Measurements from ENCODE around the gene PAEP.

The PAEP gene

DNA sequence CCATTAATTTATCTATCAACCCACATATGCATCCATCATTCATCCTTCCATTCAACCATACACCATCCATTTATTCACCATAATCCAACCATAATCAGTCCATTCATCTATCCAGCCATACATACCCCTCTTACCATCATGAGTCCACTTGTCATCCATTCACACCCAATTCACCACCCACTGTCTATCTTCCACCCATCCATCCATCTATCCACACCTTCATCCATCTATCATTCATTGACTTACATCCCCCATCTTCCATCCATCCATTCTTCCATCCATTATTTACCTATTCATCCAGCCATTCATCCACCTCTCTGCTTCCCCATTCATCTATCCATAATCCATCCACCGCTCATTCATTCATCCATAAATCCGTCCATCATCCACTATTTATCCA is 17.8 kb downstream of the PAEP start:
- DNase-seq (ENCODE audit: low spot score) = no peak

- DNase-seq (ENCODE audit: low spot score) = no peak
Measured at GRCh38 chr9:135579889-135580660, 18.5 kb downstream of the PAEP start.

- no peak for DNase-seq (ENCODE audit: low spot score)
Measured at GRCh38 chr9:135580664-135581380, 19.3 kb downstream of the PAEP start.

DNA sequence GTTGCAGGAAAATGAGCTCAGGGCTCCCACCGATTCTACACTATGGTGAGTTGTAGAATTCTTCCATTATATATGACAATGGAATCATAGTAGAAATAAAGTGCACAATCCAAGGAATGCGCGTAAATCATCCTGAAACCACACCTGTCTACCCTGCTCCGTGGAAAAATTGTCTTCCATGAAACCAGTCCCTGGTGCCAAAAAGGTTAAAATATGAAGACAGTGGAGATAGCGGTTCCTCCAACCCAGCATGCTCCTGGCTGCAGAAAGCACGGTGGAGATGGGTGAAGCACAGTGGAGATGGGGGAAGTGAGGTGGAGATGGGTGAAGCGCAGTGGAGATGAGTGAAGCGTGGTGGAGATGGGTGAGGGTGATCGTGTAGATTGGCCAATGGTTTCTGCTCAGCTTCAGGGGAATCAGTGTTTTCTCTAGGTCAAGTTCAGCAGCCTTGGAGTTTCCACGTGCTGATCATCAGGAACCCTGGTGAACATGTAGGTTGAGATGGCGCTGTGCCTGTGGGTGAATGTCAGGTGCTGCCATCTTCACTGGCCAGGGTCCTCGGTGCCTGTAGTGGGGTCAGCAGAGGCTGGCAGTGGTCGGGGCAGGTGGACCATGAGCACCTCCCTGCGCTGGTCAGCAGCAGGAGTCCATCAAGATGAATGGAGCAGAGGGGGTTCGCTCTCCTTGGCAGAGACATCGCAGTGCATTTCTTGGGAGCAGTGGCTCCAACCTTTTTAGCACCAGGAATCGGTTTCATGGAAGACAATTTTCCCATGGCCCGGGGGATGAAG is 20.3 kb downstream of the PAEP start:
- DNase-seq (ENCODE audit: low spot score) = no peak

- no peak for DNase-seq (ENCODE audit: low spot score)
Measured at GRCh38 chr9:135582541-135582940, 21.0 kb downstream of the PAEP start.

DNA sequence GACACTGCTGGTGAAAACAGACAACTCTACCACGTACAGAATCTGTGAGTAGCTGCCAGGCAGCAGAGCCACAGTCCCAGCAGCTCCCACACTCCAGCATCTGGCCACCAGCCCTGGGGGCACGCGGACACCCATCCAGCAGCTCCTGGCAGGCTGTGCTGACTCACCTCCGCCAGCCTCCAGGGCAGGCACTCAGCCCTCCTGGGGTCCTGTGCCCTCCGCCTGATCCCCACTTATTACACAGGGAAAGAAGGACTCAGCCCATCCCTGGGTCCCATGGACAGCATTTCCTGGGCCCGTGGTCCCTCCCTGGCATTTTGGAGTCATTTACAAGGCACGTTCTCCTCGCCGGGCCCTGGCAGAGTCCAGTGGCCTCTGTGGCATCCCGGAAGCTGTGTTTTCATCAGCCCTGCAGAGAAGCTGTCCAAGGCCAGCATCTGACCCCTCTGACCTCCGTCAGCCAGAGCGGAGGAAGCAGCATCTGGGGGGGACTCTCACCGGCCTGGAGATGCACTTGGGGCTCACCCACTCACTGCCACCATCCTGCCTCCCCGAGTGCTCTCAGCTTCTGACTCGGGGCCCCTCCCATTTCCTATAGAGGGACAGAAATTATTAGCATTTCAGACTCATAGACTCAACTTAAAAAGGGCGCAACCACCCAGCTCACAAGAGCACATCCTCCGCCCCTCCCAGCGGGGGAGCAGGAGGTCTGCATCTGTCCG is 21.6 kb downstream of the PAEP start:
- DNase-seq (ENCODE audit: low spot score) = peak; percentile 23

- no peak for DNase-seq (ENCODE audit: low spot score)
Measured at GRCh38 chr9:135583688-135584011, 22.1 kb downstream of the PAEP start.

DNA sequence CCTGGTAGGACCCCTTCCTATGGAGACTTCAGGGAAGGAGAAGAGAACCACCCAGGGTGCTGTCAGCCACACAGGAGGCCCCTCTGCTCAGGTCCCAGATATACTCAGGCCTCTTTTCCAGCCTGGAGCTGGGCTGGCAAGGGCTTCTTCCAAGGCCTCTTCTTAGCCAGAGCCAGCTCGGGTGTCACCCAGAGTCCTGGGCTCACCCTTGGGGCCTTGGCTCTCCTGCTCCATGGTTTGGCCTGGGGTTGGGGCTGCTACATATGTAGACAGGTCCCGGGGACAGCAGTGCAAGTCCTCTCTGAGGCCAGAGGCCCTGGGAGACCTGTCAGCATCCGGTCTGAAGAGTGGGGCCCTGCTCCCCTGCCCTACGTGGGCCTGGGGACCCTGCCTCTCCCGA is 22.8 kb downstream of the PAEP start:
- peak; percentile 11 for DNase-seq (ENCODE audit: low spot score)

- no peak for DNase-seq (ENCODE audit: low spot score)
Measured at GRCh38 chr9:135584934-135585333, 23.4 kb downstream of the PAEP start.

GRCh38 chr9:135586601-135587109 is 25.1 kb downstream of the PAEP start:
- DNase-seq (ENCODE audit: low spot score) = peak; percentile 9

DNA sequence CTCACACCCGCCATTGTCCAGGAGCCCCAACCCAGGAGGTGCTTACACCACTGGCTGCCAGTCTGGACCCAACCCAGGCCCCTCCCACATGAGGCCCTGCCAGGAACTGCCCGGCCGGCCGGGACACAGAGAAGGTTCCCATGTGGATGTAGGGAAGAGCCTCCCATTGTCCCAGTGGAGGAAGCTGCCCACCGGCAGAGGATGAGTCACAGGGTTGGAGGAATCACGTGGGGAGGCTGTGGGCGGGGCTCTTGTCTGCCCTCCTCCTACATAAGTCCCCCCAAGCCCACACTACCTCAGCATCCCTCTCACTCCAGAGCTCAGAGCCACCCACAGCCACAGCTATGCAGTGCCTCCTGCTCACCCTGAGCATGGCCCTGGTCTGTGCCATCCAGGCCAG is 26.1 kb downstream of the PAEP start:
- DNase-seq (ENCODE audit: low spot score) = no peak

DNA sequence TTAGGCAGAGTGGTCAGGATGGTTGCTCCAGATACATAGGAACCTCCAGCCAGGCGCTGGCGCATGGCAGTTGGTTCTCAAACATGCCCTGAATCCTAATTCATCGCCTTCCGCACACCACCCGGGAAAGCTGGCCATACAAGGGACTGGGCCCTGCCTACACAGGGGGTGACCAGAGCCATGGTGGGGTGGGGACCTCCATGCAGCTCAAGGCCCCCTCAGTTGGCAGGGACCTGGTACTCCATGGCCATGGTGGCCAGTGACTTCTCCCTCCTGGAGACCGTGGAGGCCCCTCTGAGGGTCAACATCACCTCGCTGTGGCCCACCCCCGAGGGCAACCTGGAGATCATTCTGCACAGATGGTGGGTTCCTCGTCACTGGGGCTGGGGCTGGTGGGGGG is 26.8 kb downstream of the PAEP start:
- DNase-seq (ENCODE audit: low spot score) = peak; percentile 5

GRCh38 chr9:135588886-135589595 is 27.5 kb downstream of the PAEP start:
- peak; percentile 10 for DNase-seq (ENCODE audit: low spot score)

- peak; percentile 9 for DNase-seq (ENCODE audit: low spot score)
Measured at GRCh38 chr9:135589596-135590485, 28.3 kb downstream of the PAEP start.

GRCh38 chr9:135590486-135591079 is 29.0 kb downstream of the PAEP start:
- DNase-seq (ENCODE audit: low spot score) = no peak

DNA sequence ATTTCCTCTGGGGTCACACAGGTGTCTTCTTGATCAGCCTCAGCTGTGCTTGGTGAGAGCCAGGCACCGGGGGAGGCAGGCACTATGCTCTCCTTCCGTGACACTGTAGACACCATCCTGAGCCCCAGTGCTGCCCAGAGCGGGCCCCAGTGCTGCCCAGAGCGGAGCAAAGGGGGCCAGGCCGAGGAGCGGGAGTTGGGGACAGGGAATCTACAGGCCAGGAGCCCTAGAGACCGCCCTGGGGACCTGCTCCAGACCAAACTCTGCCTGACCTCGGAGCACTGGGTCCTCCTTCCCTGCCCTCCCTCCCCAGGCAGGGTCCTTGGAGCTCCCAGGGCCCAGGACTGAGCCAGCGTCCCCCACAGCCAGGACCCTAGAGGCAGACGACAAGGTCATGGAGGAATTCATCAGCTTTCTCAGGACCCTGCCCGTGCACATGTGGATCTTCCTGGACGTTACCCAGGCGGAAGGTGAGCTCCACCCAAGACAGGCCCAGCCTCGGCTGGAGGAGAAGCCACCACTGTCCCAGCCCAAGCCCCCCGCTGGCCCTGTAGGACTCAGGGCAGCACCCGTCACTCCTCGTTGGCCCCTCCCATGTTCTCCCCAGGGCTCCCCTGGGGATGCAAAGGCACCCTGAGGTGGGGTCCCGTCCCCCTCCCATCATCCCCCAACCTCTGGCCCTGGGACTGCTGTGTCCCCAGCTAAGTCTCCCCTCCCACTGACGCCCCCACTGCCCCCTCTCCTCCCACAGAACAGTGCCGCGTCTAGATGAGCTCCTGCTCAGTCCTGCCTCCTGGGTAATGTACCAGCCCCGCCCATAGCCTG is 30.2 kb downstream of the PAEP start:
- peak; percentile 11 for DNase-seq (ENCODE audit: low spot score)

GRCh38 chr9:135592331-135592590 is 30.7 kb downstream of the PAEP start:
- DNase-seq (ENCODE audit: low spot score) = peak; percentile 17

- DNase-seq (ENCODE audit: low spot score) = no peak
Measured at GRCh38 chr9:135592625-135593024, 31.1 kb downstream of the PAEP start.

DNA sequence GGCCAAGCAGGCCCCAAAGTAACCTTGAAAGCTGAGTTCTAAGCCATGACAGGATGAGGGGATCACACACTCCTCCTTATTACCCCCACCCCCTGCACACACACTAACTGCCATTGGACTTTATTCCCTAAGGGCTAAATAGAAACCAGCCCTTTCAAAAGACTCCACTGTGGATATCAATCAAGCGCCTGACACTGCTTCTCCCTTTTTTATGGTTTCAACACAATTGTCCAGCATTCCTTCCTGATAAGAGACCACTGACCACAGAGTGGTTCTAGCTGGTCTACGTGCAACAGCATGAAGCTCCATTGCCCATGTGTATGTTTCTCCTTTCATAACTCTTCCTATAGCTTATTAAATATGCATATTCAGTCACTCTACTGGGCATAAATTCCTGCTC is 34.7 kb downstream of the PAEP start:
- no peak for DNase-seq (ENCODE audit: low spot score)
